Measurements from ENCODE around the gene MFN2. TPM values are rescaled to one million over a fixed set of nuclear protein-coding genes. Genes with fewer than 3 reads are reported as not detected.

MFN2 gene
- total and polyA plus RNA-seq, 9 of the 15 experiments (the other 6 are each of a cell fraction or from before 2014, with no cell fraction given): 10.5 to 158 (median 87.1) TPM

DNA sequence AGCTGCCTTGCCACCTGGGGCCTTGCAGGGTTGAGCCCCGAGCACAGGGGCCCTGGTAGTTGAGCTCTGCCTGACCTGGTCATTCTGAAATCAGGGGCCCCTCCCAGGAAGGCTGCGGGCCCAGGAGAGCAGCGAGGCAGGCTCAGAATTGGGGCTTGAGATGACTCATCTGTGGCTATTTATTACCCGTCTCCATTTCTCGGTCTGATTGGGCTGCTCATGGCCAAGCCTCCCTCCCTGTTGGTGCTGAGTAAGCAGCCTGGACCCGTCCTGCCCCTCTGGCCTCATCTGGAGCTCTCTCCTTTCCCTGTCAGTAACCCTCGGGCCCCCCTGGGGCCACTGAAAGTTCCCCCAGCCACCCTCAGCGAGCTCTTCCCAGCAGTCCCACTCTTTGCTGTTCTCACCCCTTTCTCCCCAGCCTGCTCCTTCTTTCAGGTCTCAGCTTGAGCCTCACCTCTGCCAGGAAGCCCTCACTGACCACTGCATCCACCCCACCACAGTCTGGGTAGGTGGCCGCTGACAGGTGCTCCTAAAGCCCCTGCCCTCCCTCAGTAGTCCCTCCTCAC is 71.8 kb downstream of the MFN2 start (continued):
- TF ChIP-seq, protein P1, sequence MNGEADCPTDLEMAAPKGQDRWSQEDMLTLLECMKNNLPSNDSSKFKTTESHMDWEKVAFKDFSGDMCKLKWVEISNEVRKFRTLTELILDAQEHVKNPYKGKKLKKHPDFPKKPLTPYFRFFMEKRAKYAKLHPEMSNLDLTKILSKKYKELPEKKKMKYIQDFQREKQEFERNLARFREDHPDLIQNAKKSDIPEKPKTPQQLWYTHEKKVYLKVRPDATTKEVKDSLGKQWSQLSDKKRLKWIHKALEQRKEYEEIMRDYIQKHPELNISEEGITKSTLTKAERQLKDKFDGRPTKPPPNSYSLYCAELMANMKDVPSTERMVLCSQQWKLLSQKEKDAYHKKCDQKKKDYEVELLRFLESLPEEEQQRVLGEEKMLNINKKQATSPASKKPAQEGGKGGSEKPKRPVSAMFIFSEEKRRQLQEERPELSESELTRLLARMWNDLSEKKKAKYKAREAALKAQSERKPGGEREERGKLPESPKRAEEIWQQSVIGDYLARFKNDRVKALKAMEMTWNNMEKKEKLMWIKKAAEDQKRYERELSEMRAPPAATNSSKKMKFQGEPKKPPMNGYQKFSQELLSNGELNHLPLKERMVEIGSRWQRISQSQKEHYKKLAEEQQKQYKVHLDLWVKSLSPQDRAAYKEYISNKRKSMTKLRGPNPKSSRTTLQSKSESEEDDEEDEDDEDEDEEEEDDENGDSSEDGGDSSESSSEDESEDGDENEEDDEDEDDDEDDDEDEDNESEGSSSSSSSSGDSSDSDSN (IDR thresholded peaks at IDR 0.05; ENCODE audit: borderline replicate concordance in 1 of 2, low read depth in 2 of 2, low read length in 2 of 2): peak; percentile 51 to 92; a peak in 2 of 4 replicates
- TF ChIP-seq SIX5 (IDR thresholded peaks at IDR 0.05; ENCODE audit: borderline replicate concordance in 1 of 2, insufficient read depth in 1 of 2, low read depth in 1 of 2, low read length in 2 of 2) (no peak), ZC3H4 (CRISPR knock-in tag; IDR thresholded peaks at IDR 0.05; ENCODE audit: borderline replicate concordance) (no peak), MYC (IDR thresholded peaks at IDR 0.05; ENCODE audit: low read depth, low read length) (peak; percentile 30; the same call in 1 of the 2 replicates), MYC (CRISPR knock-in tag; IDR thresholded peaks at IDR 0.05; ENCODE audit: borderline replicate concordance, low read depth) (no peak), HDAC1 (IDR thresholded peaks at IDR 0.05) (no peak), TAF7 (tag; IDR thresholded peaks at IDR 0.05) (no peak), SAFB2 (IDR thresholded peaks at IDR 0.05; ENCODE audit: borderline replicate concordance, low read depth, low read length, severe bottlenecking) (no peak), GATAD2B (IDR thresholded peaks at IDR 0.05; ENCODE audit: borderline replicate concordance) (no peak), LARP7 (IDR thresholded peaks at IDR 0.05) (0 out of 2 replicates have a peak, but pooled peaks have one; percentile 8), FIP1L1 (IDR thresholded peaks at IDR 0.05; ENCODE audit: low read depth, low read length, poor library complexity, severe bottlenecking) (no peak), MAFK (IDR thresholded peaks at IDR 0.05; ENCODE audit: low read length) (peak; percentile 94), ZNF766 (CRISPR knock-in tag; conservative IDR thresholded peaks at IDR 0.05) (peak; percentile 56; the same call in 1 of the 2 replicates), L3MBTL2 (IDR thresholded peaks at IDR 0.05) (0 out of 2 replicates have a peak, but pooled peaks have one; percentile 42), C11orf30 (IDR thresholded peaks at IDR 0.05; ENCODE audit: low read depth) (peak; percentile 98), FOXK2 (conservative IDR thresholded peaks at IDR 0.05 in 1 of 2, IDR thresholded peaks at IDR 0.05 in 1 of 2; ENCODE audit: low read depth in 2 of 2) (peak; percentile 48 to 59; a peak in 1 of 4 replicates)
- TF ChIP-seq, protein P2, sequence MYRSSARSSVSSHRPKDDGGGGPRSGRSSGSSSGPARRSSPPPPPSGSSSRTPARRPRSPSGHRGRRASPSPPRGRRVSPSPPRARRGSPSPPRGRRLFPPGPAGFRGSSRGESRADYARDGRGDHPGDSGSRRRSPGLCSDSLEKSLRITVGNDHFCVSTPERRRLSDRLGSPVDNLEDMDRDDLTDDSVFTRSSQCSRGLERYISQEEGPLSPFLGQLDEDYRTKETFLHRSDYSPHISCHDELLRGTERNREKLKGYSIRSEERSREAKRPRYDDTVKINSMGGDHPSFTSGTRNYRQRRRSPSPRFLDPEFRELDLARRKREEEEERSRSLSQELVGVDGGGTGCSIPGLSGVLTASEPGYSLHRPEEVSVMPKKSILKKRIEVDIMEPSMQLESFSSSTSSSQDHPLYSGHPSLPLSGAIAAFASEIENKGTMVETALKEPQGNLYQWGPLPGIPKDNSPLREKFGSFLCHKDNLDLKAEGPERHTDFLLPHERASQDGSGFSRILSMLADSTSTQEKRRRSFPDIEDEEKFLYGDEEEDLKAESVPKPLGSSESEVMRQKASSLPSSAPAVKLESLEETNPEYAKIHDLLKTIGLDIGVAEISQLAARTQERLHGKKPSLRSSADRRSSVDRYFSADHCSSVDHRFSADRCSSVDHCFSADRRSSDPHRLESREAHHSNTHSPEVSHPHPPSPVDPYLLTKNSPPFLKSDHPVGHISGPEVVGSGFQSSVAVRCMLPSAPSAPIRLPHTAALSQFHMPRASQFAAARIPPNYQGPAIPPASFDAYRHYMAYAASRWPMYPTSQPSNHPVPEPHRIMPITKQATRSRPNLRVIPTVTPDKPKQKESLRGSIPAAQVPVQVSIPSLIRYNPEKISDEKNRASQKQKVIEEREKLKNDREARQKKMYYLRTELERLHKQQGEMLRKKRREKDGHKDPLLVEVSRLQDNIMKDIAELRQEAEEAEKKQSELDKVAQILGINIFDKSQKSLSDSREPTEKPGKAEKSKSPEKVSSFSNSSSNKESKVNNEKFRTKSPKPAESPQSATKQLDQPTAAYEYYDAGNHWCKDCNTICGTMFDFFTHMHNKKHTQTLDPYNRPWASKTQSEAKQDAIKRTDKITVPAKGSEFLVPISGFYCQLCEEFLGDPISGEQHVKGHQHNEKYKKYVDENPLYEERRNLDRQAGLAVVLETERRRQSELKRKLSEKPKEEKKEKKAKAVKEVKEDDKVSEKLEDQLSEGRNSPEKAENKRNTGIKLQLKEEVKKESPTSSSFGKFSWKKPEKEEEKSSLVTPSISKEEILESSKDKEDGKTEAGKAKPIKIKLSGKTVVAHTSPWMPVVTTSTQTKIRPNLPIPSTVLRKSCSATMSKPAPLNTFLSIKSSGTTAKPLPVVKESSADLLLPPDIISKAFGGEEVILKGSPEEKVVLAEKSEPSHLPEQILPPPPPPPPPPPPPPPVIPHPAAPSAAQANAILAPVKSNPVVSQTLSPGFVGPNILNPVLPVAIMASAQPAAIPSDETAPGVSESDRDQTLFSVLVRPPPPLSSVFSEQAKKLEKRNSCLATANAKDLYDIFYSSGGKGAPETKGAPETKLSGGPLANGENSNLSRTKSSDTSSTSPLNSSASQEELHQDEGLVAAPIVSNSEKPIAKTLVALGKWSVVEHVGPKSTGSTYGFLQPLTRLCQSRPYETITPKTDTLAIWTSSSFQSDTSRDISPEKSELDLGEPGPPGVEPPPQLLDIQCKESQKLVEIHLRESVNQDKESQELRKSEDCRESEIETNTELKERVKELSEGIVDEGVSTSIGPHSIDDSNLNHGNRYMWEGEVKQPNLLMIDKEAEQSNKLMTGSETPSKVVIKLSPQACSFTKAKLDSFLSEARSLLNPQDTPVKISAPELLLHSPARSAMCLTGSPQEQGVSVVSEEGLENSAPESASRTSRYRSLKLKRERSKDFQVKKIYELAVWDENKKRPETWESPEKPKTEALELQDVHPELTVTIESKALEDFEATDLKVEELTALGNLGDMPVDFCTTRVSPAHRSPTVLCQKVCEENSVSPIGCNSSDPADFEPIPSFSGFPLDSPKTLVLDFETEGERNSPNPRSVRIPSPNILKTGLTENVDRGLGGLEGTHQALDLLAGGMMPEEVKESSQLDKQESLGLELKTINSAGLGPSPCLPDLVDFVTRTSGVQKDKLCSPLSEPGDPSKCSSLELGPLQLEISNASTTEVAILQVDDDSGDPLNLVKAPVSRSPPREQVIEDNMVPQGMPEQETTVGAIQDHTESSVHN (IDR thresholded peaks at IDR 0.05; ENCODE audit: borderline replicate concordance in 1 of 2, low read depth in 1 of 2): peak in 1 of 2 experiments; percentile 53; a peak in 1 of 4 replicates
